NCI-H1092 treated with DMSO at 0.1 percent for 48 hours (cell line): ENCODE data around the gene JMJD8.

Source experiments
- DNase-seq: peaks from one replicate; lab custom pipeline; 2025; lab: John Stamatoyannopoulos, UW

The JMJD8 gene

DNA sequence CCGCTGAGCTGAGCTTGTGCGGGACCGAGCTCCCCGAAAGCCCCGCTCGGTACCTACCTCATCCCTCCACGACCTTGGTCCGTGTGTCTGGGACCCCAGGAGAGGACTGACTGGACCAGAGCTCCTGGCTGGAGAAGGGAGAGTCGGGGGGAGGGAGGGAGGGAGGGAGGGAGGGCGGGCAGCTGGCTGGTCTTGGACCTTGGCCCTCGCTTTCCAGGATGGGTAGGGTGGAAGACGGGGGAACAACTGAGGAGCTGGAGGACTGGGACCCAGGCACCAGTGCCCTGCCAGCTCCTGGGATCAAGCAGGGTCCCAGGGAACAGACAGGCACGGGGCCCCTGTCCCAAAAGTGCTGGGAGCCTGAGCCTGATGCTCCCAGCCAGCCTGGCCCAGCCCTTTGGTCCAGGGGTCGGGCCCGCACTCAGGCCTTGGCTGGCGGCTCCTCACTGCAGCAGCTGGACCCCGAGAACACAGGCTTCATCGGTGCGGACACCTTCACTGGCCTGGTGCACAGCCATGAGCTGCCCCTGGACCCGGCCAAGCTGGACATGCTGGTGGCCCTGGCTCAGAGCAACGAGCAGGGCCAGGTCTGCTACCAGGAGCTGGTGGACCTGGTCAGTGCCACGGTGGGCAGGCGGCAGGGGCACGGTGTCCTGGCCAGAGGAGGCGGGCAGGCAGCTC is 8.1 kb downstream of the JMJD8 start:
- DNase-seq, result no peak

DNA sequence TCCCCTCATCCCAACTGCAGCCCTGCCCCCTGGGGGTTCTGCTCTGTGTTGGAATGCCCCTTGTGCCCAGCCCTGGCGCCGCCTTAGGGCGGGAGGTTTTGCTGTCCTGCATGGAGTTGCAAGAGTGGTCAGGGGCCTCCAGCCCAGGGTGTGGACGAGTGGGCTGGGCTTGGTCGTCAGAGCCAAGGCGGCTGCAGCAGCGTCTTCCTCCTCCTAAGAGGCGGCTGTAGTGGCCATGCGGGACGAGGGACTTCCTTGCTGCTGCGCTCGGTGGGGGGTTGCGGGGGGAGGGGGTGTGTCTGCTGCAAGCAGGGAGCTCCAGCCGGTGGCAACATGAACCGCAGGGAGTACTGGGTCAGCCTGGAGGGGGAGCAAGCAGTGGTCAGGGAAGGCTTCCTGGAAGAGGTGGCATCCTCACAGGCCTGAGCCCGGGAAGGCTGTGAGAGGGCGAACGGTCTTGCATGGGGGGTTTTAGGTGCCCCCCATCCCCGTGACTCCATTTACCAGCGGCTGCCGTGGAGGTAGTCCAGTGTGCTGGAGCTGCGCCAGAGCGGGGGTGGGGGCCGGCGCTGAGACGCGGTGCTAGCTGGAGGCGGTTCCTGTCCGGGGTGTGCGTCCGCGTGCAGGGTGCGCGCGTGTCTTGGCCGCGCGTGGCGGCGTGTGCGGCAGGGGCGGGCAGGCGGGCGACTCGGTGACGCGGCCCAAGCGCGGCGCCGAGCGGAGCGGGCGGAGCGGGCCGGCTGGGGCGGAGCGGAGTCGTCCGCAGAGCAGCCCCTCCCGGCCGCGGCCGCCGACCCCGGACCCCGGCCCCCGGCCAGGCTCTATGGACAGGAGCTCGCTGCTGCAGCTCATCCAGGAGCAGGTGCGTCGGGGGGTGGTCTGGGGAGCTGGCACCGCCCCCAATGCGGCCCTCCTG is 8.9 kb downstream of the JMJD8 start, which contains the start of gene RHBDL1:
Gene RHBDL1, plus strand, starts transcription at position 704 of the 916 bp plus-strand sequence. Its CDS starts 120 bp downstream, at position 824.
- no peak for DNase-seq

DNA sequence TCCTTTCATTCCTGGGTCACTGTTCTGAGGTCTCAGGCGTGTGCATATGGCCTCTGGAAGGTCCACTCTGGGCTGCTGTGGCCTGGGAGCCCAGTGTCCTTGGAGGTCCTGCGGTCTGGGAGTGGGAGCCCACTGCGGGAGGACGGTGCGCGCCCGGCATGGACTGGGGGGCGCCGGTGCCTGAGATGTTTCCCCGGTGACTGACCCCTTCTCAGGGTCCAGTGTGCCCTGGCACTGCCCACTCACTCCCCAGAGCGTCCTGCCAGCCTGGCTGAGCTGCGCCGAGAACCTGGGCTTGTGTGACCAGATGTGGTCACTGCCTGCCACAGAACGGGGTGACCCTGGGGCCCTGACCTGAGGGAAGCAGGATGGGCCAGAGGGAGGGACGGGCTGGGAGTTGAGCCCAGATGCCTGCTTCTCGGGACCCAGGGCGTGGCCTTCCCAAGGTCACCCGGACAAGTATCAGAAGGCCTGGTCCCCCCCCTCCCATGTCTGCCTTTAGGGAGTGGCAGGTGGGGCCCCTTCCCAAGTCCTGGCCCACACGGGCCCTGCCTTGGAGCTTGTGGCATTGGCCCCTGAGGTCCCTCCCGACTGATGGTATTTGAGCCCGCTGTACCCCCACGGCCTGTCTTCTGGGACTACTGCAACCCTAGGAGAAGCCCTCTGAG is 9.8 kb downstream of the JMJD8 start:
- DNase-seq, result no peak

DNA sequence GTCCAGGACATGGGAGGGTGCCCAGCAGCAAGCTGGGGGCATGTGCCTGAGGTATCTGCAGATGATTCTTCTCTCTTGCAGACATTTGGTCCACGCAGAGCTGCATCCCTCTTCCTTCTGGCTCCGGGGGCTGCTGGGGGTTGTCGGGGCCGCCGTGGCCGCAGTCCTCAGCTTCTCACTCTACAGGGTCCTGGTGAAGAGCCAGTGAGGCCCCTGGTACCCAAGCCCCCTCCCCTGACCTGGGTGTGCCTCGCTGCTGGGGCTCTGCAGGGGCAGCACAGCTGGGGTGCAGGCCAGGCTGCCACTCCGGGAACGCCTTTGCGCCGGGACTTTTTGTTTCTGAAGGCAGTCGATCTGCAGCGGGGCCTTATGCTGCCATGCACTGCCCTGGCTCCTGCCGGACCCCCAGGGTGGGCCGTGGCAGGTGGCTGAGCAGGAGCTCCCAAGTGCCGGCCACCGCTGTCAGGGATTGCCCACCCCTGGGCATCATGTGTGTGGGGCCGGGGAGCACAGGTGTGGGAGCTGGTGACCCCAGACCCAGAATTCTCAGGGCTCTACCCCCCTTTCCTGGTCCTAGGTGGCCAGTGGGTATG is 10.6 kb downstream of the JMJD8 start:
- no peak for DNase-seq

DNA sequence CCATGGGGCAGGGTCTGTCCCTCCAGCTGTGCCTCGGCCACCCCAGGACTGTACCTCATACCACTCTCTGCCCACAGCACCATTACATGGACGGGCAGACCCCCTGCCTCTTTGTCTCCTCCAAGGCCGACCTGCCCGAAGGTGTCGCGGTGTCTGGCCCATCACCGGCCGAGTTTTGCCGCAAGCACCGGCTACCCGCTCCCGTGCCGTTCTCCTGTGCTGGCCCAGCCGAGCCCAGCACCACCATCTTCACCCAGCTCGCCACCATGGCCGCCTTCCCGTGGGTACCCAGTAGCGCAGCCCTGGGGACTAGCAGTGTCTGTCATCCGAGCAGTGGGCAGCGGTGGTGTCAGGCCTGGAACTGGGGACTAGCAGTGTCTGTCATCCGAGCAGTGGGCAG is 11.3 kb downstream of the JMJD8 start:
- DNase-seq, result no peak

DNA sequence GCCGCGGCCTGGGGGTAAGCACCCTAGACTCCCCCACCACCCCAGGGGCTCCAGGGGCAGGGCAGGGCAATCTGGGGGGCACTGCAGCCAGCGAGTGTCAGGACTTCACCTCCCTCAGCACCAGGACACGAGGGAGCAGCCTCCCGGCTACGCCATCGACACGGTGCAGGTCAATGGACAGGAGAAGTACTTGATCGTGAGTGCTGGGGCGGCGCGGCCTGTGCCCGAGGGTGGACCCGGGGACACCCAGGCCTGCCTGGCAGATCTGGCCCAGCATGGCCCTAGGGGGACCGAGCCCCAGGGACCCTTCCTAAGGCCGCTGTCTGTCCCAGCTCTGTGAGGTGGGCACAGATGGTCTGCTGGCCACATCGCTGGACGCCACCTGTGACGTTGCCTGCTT is 11.8 kb downstream of the JMJD8 start:
- DNase-seq, result no peak

DNA sequence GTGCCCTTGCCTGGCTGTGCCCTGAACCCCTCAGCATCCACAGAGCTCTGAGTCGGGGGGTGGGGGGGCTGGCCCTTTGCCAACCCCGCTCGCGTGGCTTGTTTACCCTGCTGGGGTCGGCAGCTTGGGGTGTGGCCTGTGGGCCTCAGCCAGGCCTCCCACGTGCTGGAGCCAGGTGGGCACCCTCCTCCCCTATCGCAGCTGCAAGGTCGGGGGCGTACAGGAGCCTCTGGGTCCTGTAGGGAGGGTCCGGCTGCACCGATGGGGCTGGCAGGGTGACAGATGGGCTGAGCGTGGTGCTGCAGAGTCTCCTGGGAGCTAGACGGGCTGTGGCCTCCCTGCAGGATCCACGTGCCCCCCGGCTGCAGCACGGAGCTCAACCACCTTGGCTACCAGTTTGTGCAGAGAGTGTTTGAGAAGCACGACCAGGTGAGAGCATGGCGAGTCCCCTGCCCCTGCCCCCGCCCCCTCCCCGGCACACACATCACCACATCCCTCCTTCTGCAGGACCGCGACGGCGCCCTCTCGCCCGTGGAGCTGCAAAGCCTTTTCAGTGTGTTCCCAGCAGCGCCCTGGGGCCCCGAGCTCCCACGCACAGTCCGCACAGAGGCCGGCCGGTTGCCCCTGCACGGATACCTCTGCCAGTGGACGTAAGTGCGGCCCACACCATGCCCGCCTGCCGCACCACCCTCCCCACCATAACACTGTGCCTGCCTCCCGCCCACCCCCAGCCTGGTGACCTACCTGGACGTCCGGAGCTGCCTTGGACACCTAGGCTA is 12.6 kb downstream of the JMJD8 start:
- DNase-seq, result no peak

DNA sequence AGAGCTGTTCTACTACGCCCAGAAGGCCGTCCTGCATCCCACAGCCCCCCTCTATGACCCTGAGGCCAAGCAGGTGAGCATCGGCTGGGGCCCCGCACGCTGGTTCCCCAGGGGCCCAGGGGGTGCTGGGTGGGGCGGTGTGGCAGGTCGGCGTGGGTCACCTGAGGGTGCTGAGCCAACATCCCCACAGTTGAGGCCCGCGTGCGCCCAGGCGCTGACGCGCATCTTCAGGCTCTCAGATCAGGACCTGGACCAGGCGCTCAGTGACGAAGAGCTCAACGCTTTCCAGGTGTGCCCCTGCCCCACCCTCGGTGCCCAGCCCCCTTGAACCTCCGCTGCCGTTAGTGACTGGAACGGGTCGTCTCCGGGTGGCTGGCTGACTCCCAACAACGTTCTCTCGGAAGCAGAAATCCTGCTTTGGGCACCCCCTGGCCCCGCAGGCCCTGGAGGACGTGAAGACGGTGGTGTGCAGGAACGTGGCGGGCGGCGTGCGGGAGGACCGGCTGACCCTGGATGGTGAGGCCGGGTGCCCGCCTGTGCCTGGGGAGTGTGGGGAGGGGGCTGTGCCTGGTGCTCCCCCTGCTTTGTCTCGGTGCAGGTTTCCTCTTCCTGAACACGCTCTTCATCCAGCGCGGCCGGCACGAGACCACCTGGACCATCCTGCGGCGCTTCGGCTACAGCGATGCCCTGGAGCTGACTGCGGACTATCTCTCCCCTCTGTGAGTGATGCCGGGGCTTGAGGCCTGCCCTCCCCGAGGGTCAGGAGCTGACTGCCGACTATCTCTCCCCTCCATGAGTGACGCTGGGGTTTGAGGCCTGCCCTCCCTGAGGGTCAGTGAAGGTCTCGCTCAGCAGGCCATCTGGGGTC is 13.4 kb downstream of the JMJD8 start:
- no peak for DNase-seq

DNA sequence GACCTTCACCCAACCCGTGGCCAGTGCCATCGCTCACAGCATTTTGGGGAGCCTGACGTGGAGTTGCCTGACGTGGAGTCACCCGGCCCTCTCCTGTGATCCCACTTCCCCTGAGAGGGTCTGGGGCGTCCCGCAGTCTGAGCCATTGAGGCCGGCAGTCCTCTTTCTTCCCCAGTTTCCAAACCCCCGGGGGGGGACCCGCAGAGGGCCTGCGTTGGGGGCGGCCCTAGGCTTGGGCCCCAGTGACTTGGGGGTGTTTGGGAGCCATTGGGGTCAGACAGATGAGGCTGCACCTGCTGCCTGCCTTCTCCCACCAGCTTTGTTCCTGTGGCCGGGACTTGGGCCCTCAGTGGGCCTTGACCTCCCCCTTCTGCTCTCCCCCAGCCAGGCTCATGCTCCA is 14.5 kb downstream of the JMJD8 start:
- DNase-seq, result no peak

DNA sequence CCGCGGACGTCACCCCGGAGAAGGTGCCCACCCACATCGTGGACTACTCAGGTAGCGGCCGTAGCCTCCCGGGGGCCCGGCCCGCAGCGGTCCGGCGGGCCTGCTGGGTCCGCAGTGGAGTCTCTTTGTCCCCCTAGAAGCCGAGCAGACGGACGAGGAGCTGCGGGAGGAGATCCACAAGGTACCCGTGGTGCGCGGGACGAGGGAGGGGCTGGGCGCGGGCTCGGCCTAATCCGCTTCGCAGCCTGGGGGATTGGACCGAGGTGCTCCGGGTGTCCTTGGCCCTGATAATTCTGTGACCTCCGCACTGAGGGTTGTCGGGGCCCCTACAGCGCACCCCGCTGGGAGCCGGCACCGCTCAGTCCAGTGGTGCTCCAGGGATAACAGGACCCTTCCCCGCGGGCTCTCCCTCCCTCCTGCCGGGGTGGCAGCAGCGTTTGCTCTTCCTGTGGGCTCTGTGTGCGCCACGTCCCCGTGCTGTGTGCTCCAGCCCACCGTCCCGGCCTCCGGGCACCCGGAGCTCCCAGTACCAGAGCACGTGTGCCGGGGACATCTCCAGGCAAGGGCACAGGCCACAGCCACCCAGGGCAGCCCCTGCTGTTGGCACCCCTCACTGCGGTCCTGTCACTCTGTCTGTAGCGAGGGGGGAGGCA is 15.5 kb downstream of the JMJD8 start:
- DNase-seq, result no peak

DNA sequence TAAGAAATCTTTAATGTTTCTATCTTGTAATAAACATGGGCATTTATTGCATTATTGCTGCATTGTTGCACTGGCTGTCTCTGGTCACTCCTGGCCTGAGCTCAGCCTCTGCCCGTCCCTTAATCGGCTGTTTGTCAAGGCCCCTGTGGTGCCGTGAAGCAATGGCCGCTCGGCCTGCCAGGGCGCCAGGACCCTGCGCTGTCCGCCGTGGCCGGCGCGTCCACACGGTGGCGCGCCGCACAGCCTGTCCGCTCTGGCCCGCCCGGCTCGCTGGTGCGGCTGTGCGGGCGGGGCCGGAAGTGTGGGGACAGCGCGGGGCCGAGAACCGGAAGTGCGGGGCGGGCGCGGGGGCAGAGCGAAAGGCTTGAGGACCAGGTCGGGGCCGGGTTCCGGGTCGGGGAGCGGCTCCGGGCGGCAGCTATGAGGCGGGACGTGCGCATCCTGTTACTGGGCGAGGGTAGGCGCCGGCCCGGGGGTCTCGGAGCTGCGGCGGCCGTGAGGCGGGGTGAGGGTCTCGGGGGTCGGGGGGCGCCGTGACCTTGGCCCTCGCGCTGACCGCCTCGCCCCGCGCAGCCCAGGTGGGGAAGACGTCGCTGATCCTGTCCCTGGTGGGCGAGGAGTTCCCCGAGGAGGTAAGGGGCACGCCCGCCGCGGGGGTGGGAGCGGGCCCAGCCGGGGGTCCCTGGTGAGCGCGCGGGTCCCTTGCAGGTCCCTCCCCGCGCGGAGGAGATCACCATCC is 16.2 kb downstream of the JMJD8 start, which contains the start of gene RHOT2:
Gene RHOT2, plus strand, starts transcription at position 353 of the 739 bp plus-strand sequence. Its CDS starts 68 bp downstream, at position 421.
- DNase-seq, result peak; percentile 89

DNA sequence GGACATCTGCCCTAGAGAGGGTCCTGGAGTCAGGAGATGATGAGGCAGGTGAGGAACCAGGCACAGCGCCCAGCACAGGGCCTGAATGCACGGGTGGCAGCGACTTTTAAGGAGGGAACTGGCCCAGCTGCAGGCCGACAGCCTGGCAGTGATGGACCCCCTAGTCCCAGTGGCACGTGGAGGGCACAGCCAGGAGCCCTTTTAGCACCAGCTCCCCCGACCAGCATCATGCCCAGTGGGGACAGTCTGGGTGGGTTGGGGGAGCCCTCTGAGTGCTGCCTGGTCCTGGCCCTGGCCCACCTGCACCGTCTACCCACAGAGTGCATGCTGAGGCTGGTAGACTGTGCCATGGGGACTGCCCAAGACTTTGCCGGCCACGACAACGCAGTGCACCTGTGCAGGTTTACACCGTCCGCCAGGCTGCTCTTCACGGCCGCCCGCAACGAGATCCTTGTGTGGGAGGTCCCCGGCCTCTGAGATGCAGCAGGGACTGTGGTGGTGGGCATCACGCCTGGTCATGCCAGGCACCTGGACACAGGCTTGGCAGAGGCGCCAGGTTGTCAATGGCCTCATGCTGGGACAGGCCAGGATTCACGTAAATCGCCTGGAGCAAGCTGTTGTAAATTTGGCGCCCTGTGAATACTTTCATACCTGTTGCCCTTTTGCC is 16.9 kb downstream of the JMJD8 start:
- no peak for DNase-seq

DNA sequence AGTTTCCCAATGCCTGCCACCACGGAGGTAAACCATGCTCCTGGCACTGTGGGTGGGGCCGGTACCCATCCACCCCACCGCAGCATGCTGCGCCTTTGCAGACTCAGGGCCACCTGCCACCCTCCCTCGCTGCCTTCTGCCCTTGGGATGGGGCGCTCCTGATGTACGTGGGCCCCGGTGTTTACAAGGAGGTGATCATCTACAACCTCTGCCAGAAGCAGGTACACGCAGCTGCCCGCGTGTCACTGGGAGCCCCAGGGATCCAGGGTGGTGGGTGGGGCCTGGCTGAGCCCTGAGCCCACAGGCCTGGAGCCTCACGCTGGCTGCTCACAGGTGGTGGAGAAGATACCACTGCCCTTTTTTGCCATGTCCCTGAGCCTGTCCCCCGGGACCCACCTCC is 17.6 kb downstream of the JMJD8 start:
- DNase-seq, result no peak

DNA sequence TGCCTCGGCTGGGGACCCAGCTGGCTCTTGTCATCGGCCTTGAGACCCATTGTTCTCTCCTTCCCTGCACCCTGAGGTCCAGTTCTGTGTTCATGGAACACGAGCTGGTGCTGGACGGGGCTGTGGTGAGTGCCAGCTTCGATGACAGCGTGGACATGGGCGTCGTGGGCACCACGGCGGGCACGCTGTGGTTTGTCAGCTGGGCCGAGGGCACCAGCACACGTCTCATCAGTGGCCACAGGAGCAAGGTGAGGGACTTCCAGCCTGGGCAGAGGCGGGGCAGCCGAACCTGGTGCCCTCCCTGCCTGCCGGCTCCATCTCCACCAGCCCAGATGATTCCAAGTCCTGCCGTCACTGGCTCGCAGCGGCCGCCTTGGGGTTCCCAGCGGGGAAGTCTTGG is 21.5 kb downstream of the JMJD8 start:
- no peak for DNase-seq

DNA sequence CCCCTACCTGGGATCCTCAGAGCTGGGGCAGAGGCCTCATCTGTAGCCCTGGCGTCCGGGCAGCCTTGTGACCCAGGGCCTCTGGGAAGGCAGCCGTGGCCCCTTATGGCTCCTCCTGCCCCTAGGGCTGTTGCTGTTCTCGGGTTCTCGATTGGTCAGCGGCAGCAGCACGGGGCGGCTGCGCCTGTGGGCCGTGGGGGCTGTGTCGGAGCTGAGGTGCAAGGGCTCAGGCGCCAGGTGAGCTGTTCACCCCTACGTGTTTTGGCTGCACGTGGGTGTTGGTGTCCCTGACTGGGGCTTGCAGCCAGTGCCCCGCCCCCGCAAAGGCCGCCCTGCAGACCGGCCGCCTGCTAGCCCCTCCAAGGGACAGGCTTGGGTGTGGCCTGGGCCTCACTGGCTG is 22.0 kb downstream of the JMJD8 start:
- no peak for DNase-seq

DNA sequence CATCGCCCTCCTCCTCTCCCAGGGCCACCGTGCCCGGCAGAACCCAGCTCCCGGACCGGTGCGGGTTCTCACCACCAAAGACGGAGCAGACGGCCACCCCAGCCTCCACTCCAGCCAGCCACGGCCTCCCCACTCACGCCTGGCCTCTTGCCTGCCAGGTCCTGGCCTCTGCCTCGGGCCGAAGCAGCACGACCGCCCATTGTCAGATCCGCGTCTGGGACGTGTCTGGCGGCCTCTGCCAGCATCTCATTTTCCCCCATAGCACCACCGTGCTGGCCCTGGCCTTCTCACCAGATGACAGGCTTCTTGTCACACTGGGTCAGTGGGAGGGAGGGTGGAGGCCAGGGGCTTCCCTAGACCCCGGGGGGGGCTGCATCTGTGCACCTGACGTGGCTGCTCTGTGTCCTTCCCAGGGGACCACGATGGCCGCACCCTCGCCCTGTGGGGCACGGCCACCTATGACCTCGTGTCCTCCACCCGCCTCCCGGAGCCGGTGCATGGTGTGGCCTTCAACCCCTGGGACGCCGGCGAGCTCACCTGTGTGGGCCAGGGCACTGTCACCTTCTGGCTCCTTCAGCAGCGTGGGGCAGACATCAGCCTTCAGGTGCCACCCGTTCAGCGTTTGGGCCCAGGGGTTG is 22.8 kb downstream of the JMJD8 start:
- DNase-seq, result no peak

DNA sequence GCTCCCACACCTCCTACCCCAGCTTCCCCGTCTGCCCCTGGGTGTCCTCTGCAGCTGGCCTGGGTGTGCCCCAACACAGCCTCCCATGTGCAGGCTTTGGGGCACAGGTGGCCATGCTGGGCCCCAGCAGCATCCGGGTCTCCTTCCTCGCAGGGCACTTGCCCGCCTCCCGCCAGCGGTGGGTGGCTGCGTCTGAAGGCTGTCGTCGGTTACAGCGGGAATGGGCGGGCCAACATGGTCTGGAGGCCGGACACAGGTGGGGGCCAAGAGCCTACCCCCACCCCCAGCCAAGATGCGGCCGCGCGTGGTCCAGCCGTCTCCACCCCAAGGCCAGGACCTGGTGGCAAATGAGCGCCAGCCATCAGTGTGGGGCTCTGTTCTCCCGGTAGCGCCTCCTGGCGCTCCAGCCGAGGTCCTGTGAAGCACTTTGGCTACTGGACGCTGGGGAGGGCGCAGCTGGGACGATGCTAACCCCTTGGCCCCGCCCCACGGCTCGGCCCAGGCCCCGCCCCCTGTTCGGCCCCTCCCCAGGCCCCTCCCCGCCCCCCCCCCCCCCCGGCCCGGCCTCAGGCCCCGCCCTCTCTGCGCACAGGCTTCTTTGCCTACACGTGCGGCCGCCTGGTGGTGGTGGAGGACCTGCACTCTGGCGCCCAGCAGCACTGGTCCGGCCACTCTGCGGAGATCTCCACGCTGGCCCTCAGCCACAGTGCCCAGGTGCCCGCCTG is 23.5 kb downstream of the JMJD8 start:
- DNase-seq, result peak; percentile 60

DNA sequence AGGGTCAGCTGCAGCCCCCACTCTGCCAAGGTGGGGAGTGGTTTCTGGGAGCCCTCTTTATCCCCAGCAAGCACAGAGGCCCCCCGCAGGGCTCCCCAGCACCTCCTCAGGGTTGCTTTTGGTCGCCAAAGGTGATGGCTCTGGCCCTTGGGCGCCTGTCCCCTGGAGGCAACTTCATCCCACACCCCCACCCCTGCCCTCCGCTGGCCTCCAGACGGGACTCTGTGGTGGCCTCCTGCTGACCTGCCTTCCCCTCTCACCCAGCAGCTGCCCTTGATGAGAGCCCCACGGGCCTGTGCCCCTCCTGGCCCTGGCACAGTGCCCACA is 24.0 kb downstream of the JMJD8 start:
- no peak for DNase-seq
